NAMALWA (cell line): Measurements from ENCODE around the gene PARD3.

Experiments used
- DNase-seq: peaks from one replicate; pipeline ENCODE4 v3.0.0-alpha.2; 2015; ENCODE audit warnings: low spot score

The PARD3 gene

GRCh38 chr10:34125702-34126101 is 689.4 kb downstream of the PARD3 start:
- DNase-seq, result no peak

GRCh38 chr10:34124522-34125035 is 690.5 kb downstream of the PARD3 start:
- no peak for DNase-seq

- no peak for DNase-seq
These were observed 693.1 kb downstream of the PARD3 start for GRCh38 chr10:34121781-34122622.

GRCh38 chr10:34121125-34121753 is 693.9 kb downstream of the PARD3 start:
- DNase-seq, result no peak

GRCh38 chr10:34119456-34119855 is 695.6 kb downstream of the PARD3 start:
- DNase-seq, result no peak

- DNase-seq, result no peak
These were observed 698.3 kb downstream of the PARD3 start for GRCh38 chr10:34116681-34117271.

- no peak for DNase-seq
These were observed 698.9 kb downstream of the PARD3 start for GRCh38 chr10:34116220-34116641.

- DNase-seq, result no peak
These were observed 700.2 kb downstream of the PARD3 start for GRCh38 chr10:34114914-34115313.

GRCh38 chr10:34113504-34114225 is 701.4 kb downstream of the PARD3 start:
- no peak for DNase-seq

GRCh38 chr10:34112171-34112782 is 702.8 kb downstream of the PARD3 start:
- no peak for DNase-seq

GRCh38 chr10:34111179-34111578 is 703.9 kb downstream of the PARD3 start:
- DNase-seq, result no peak

GRCh38 chr10:34109952-34110702 is 705.0 kb downstream of the PARD3 start:
- no peak for DNase-seq

- DNase-seq, result no peak
These were observed 705.6 kb downstream of the PARD3 start for GRCh38 chr10:34109495-34109894.

GRCh38 chr10:34107626-34108516 is 707.2 kb downstream of the PARD3 start:
- no peak for DNase-seq

GRCh38 chr10:34106356-34106885 is 708.7 kb downstream of the PARD3 start:
- DNase-seq, result no peak

GRCh38 chr10:34104829-34105572 is 710.1 kb downstream of the PARD3 start:
- no peak for DNase-seq

GRCh38 chr10:34102893-34103506 is 712.1 kb downstream of the PARD3 start:
- DNase-seq, result no peak

- no peak for DNase-seq
These were observed 712.8 kb downstream of the PARD3 start for GRCh38 chr10:34102237-34102673.
